GM19455 (cell line): Measurements from ENCODE around the gene FHOD1.

ENCODE experiments used
- ATAC-seq: cut with Tn5 transposase; IDR thresholded peaks from one replicate; pipeline ENCODE4 v1.9.1; 2021; ENCODE audit not compliant: unreplicated experiment

FHOD1 gene

DNA sequence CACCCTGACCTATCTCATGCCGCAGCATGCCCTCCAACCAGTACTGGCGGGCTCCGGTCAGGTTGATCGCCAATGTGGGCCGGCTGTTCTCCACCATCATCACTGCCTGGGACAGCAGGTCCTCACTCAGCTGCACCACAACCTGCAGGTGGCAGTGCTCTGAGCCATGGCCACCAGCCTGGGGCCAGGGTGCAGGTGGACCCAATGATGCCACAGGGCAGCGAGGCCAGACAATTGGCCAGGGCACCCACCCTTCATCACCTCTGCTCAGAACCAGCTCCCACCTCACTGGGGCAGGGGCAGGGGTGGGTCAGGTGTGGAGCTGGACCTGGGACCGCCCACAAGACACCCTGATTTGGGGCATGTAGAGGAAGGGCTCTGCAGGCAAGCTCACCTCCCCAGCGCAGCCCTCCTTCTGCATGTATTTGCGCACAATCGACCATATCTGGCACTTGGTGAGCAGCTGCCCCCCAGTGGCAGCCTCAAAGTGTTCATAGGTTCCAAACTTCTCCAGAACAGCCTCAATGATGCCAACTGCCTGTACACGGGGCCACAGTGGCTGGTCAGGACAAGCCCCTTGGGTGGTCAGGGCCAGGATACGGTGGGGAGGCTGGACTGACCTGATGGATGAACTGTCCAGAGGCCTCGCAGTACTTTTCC lies 67.7 kb downstream of the FHOD1 start:
- ATAC-seq = no peak
